Measurements from ENCODE around the gene TGFBR3.

The TGFBR3 gene

DNA sequence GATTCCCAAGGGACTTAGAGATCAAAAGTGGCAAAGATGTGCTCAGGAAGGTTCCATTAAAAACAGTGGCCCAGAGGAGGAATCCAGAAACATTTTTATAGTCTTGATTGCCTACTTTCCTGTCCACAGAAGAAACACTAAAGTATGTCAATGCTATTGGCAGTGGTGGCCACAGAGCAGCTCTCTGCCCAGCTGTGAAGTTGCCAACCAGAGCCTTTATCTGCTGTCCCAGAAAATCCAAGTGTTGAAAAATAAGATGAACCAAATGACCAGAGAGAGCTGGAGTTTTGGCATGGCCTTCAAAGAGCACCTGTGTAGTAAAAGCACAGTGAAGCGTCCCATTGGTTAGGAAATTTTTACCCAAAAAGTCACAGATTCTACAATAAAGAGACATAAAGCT, 181.2 kb downstream of the TGFBR3 start:
- H2AFZ ChIP-seq (ENCODE audit: low read length), result no peak overlapping the region
- H3K27me3 ChIP-seq (ENCODE audit: insufficient read depth, low read length), result no peaks in the 10 kb centered on the region
- H3K4me2 ChIP-seq (ENCODE audit: low read length), result no peak overlapping the region
- no peak overlapping the region for H3K9ac ChIP-seq (ENCODE audit: low read length)
- H4K20me1 ChIP-seq (ENCODE audit: insufficient read depth, low read length), result no peaks in the 10 kb centered on the region
- H3K27ac ChIP-seq (ENCODE audit: low read depth, low read length, poor library complexity, severe bottlenecking), result no peak overlapping the region
- TF ChIP-seq, protein P1, sequence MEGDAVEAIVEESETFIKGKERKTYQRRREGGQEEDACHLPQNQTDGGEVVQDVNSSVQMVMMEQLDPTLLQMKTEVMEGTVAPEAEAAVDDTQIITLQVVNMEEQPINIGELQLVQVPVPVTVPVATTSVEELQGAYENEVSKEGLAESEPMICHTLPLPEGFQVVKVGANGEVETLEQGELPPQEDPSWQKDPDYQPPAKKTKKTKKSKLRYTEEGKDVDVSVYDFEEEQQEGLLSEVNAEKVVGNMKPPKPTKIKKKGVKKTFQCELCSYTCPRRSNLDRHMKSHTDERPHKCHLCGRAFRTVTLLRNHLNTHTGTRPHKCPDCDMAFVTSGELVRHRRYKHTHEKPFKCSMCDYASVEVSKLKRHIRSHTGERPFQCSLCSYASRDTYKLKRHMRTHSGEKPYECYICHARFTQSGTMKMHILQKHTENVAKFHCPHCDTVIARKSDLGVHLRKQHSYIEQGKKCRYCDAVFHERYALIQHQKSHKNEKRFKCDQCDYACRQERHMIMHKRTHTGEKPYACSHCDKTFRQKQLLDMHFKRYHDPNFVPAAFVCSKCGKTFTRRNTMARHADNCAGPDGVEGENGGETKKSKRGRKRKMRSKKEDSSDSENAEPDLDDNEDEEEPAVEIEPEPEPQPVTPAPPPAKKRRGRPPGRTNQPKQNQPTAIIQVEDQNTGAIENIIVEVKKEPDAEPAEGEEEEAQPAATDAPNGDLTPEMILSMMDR (IDR thresholded peaks at IDR 0.05; ENCODE audit: low read length), result no peak
- TF ChIP-seq EZH2 (IDR thresholded peaks at IDR 0.05; ENCODE audit: borderline replicate concordance, low read length), result no peak
- no peaks in the 10 kb centered on the region for H3K36me3 ChIP-seq (ENCODE audit: insufficient read depth, low read length)
- H3K9me3 ChIP-seq (ENCODE audit: low read length), result no peaks in the 10 kb centered on the region
- H3K79me2 ChIP-seq (ENCODE audit: insufficient read depth, low read length), result no peaks in the 10 kb centered on the region
- no peaks in the 10 kb centered on the region for H3K9me2 ChIP-seq (ENCODE audit: low read depth, low read length)
- H3F3A ChIP-seq (ENCODE audit: insufficient read depth, low read length), result no peaks in the 10 kb centered on the region
- H3K4me3 ChIP-seq (ENCODE audit: low read depth, low read length, poor library complexity, severe bottlenecking), result no peak overlapping the region
- no peaks in the 10 kb centered on the region for H3K4me1 ChIP-seq (ENCODE audit: insufficient read depth, low read length, severe bottlenecking)

DNA sequence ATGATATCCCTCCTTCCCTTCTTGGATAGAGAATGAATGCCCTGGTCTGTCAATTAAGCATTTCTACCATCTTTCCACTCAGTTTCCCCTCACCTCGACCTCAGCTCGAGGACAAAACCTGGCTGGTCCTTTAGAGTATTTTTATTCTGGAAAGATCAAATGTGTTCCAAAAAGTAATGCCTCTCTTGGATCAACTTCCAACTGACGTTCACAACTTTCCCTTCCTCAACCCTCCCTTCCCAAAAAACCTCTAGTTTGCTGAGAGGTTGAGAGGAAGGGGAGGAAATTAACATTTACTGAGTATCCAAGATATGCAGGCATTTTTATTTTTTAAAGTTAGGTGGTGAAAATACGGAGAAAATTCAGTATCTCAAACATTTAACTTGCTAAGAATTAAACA, 182.9 kb downstream of the TGFBR3 start:
- Histone ChIP-seq H4K20me1 (ENCODE audit: insufficient read depth, low read length) (no peaks in the 10 kb centered on the region), H3K9me3 (ENCODE audit: low read length) (no peaks in the 10 kb centered on the region), H3K9me2 (ENCODE audit: low read depth, low read length) (no peaks in the 10 kb centered on the region), H3K4me2 (ENCODE audit: low read length) (no peak overlapping the region), H3K9ac (ENCODE audit: low read length) (no peak overlapping the region), H3K27ac (ENCODE audit: low read depth, low read length, poor library complexity, severe bottlenecking) (no peak overlapping the region), H3F3A (ENCODE audit: insufficient read depth, low read length) (no peaks in the 10 kb centered on the region), H3K4me3 (ENCODE audit: low read depth, low read length, poor library complexity, severe bottlenecking) (no peak overlapping the region), H3K36me3 (ENCODE audit: insufficient read depth, low read length) (no peaks in the 10 kb centered on the region), H3K4me1 (ENCODE audit: insufficient read depth, low read length, severe bottlenecking) (no peaks in the 10 kb centered on the region), H3K27me3 (ENCODE audit: insufficient read depth, low read length) (no peaks in the 10 kb centered on the region), H3K79me2 (ENCODE audit: insufficient read depth, low read length) (no peaks in the 10 kb centered on the region), H2AFZ (ENCODE audit: low read length) (no peak overlapping the region)
- no peak for TF ChIP-seq EZH2 (IDR thresholded peaks at IDR 0.05; ENCODE audit: borderline replicate concordance, low read length)
- TF ChIP-seq, protein P1 (IDR thresholded peaks at IDR 0.05; ENCODE audit: low read length), result no peak

DNA sequence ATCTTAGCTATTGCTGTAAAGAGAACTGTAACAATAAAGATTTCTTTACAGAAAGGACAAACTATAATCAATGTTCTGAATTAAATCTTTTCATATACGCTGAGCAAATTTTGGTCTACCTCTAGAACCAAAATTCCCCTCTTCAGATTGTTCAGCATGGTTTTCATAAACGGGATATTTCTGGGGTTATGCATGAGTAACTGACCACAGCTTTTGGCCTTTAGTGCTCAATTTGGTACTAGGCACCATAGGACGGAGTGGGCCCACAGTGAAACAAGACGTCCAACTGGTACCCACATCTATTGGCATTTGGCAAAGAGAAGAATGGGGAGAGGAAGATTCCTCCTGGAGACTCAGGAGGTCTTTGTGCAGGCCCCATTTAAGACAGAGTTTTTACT, 184.5 kb downstream of the TGFBR3 start:
- Histone ChIP-seq H2AFZ (ENCODE audit: low read length) (no peak overlapping the region), H3K9me3 (ENCODE audit: low read length) (no peaks in the 10 kb centered on the region), H3K9me2 (ENCODE audit: low read depth, low read length) (no peaks in the 10 kb centered on the region), H4K20me1 (ENCODE audit: insufficient read depth, low read length) (no peaks in the 10 kb centered on the region), H3K9ac (ENCODE audit: low read length) (no peak overlapping the region), H3K27me3 (ENCODE audit: insufficient read depth, low read length) (no peaks in the 10 kb centered on the region), H3F3A (ENCODE audit: insufficient read depth, low read length) (no peaks in the 10 kb centered on the region), H3K79me2 (ENCODE audit: insufficient read depth, low read length) (no peaks in the 10 kb centered on the region), H3K27ac (ENCODE audit: low read depth, low read length, poor library complexity, severe bottlenecking) (no peak overlapping the region), H3K4me1 (ENCODE audit: insufficient read depth, low read length, severe bottlenecking) (no peaks in the 10 kb centered on the region), H3K4me2 (ENCODE audit: low read length) (no peak overlapping the region), H3K4me3 (ENCODE audit: low read depth, low read length, poor library complexity, severe bottlenecking) (no peak overlapping the region), H3K36me3 (ENCODE audit: insufficient read depth, low read length) (no peaks in the 10 kb centered on the region)
- no peak for TF ChIP-seq EZH2 (IDR thresholded peaks at IDR 0.05; ENCODE audit: borderline replicate concordance, low read length)
- TF ChIP-seq, protein P1 (IDR thresholded peaks at IDR 0.05; ENCODE audit: low read length), result no peak
